Body of pancreas (tissue), 4 donors: ENCODE measurements around the gene PDXP. TPM values are rescaled to one million over a fixed set of nuclear protein-coding genes. Genes with fewer than 3 reads are reported as not detected.

Experiments
- ATAC-seq: fragments of 150-250 bp; one replicate; pipeline ENCODE4 v1.9.1; 2016
- DNase-seq, 4 donors: peaks; one replicate each; pipeline ENCODE4 v3.0.0-alpha.2; 2019
- H3K27ac ChIP-seq, 4 donors: fragments of 200-600 bp; sonication (generic); 1 replicate in 3 of 4; 2 replicates in 1 of 4; pipeline versions ENCODE4 v1.5.1 to v1.6.1; 2016 to 2019; ENCODE audit warnings: mild to moderate bottlenecking in 1 of 4, mixed read lengths in 1 of 4, moderate library complexity in 1 of 4
- H3K27me3 ChIP-seq, 2 donors: fragments of 200-600 bp; sonication (generic); one replicate each; pipeline ENCODE4 v1.6.0; 2016; ENCODE audit warnings: mild to moderate bottlenecking in 1 of 2
- H3K36me3 ChIP-seq, 2 donors: fragments of 200-600 bp; sonication (generic); replicated peaks in 1 of 2; 2 replicates each; pipeline ENCODE4 v1.5.1; 2016; ENCODE audit warnings: low read depth in 2 of 2; ENCODE audit not compliant: insufficient read depth in 1 of 2
- H3K4me1 ChIP-seq: fragments of 200-600 bp; sonication (generic); one replicate; pipeline ENCODE4 v1.6.0; 2016
- H3K4me3 ChIP-seq, 2 donors: fragments of 200-600 bp; sonication (generic); 1 replicate in 1 of 2; 2 replicates in 1 of 2; pipeline ENCODE4 v1.5.1; 2016 to 2019
- H3K9me3 ChIP-seq, 3 donors: fragments of 200-600 bp; sonication (generic); 1 replicate in 2 of 3; 2 replicates in 1 of 3; pipeline ENCODE4 v1.5.1; 2016
- CTCF ChIP-seq, 7 experiments: fragments of 450-650 bp in 4 of 7; fragments of 200-600 bp in 3 of 7; sonication (generic) in 3 of 7; IDR thresholded peaks; one replicate each; pipeline ENCODE4 v1.5.1; 2016 to 2019; ENCODE audit warnings: antibody characterized with exemption in 7 of 7
- POLR2A ChIP-seq, 3 donors: fragments of 450-650 bp; IDR thresholded peaks; one replicate each; pipeline ENCODE4 v1.6.1; 2016; ENCODE audit warnings: antibody characterized with exemption in 3 of 3, mild to moderate bottlenecking in 2 of 3
- WGBS, 2 donors: methylation state at CpG; one replicate each; pipeline ENCODE4 v1.1.5; 2017; 5-methylcytosine and 5-hydroxymethylcytosine counted together
- intact Hi-C: fragments of 100-400 bp; cut with DNase I; formaldehyde crosslinking; loops from one replicate; pipeline ENCODE4 v1.15.1; 2023
- total RNA-seq, 2 donors: library from RNA; depleted of rRNA; stranded (reverse); fragments of >200 nt; gene quantifications; one replicate each; pipeline ENCODE4 v1.1.0, GENCODE V29; 2016

PDXP gene
- total RNA-seq, 2 donors from 2014 or later = 7.0 to 23.1 TPM

GRCh38 chr22:37674951-37675929 lies 16.7 kb downstream of the PDXP start, which contains the start of gene LGALS1:
Gene LGALS1, plus strand, starts transcription at chr22:37675636. Its CDS starts 67 bp downstream, at chr22:37675703.
- 15 to 21% methylated on average over 28 to 34 of the region's 34 CpGs for WGBS, 2 donors
- intact Hi-C loops = no loop called here
- DNase-seq (peak; percentile 81 to 95 (median 92)), ATAC-seq (peak; percentile 71)
- Histone ChIP-seq H3K36me3 (no peaks in the 10 kb centered on the region), H3K27me3 (no peaks in the 10 kb centered on the region), H3K4me3 (peak within 1 kb of the TSS in 1 of 2 donors; percentile 19), H3K27ac (peak within 1 kb of the TSS; percentile 75 to 88 (median 82)), H3K9me3 (no peaks in the 10 kb centered on the region), H3K4me1 (peaks cover 33% of the 10 kb centered on the region)
- TF ChIP-seq POLR2A (IDR thresholded peaks at IDR 0.05) = peak in 2 of 3 donors; percentile 35 to 42
- TF ChIP-seq CTCF (IDR thresholded peaks at IDR 0.05) = peak in 2 of 7 experiments; percentile 32 to 40

DNA sequence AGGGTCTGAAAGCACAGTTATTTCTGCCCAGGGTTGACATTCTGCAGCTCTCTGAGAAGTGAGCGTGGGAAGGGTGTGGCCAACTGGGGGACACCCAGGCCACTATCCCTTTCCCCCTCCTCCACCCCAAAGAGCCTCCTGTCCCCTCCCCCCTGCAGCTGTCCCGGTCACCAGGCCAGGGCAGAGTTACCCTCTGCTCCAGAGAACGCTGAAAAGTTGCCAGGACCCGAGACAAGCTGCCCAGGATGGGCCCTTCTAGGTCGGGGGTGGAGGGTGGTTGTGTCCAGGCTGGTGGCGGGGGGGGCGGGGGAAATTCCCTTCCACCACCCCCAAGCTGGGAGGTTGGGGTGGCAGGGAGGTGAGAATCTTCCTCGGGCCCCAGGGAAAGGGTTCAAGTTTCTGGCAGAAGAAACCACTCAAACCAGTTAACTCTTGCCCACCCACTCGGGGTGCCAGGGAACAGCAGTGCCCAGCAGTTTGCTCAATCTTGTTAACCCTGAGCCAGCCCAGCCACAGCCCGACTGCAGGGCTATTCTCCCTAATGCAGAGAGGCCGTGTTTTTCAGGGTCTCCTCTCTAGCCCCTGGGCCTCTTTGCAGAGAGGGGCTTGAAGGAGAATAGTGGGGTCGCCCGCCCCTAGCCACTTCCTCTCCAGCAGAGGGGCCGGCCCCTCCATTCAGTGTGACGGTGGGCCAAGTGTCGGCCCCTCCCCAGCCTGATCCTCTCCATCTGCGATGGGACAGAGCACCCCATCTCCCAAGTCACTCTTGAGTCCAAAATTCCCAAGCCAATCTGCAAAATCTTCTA lies 17.6 kb downstream of the PDXP start:
- intact Hi-C loops = no loop called here
- peaks cover 35% of the 10 kb centered on the region for H3K4me1 ChIP-seq
- TF ChIP-seq CTCF (IDR thresholded peaks at IDR 0.05) (no peak), POLR2A (IDR thresholded peaks at IDR 0.05) (no peak)

DNA sequence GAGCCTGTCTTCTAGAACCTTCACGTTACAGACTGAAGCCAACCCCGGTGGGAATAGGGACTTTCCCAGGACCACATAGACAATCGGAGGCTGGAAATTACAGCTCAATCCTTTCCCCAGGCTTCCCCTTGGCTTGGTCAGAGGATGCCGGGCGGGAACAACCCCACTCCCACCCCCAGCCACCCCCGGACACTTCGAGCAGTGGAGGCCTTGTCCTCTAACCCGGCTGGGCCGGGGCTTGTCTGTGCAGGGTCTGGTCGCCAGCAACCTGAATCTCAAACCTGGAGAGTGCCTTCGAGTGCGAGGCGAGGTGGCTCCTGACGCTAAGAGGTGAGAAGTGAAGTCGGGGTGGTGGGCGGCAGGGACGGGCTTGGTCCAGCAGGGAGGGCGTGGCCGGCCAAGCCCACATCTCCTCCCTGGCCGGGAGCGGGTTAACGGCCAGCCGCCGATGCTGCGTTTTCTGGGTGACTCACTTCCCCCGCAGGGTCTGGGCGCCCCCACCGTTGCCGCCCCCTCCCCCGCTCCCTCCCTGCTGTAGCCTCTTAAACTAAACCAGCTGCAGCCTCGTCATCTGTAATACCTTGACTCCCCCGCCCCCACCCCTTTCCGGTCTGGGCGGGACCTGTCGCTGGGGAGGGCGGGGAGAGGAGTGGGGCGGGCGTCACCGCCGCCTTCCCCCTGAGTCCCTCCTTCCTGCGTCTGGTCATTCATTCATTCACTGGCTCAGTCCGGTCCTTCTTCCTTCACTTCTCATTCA lies 18.4 kb downstream of the PDXP start:
- H3K4me3 ChIP-seq = peak overlapping the region; percentile 6 to 19
- intact Hi-C loops = no loop called here
- H3K36me3 ChIP-seq = no peaks in the 10 kb centered on the region
- H3K4me1 ChIP-seq = peaks cover 42% of the 10 kb centered on the region
- TF ChIP-seq CTCF (IDR thresholded peaks at IDR 0.05) = no peak
- peak in 2 of 3 donors; percentile 52 to 63 for TF ChIP-seq POLR2A (IDR thresholded peaks at IDR 0.05)
- H3K27ac ChIP-seq = peak overlapping the region; percentile 75 to 88 (median 82)
- no peaks in the 10 kb centered on the region for H3K9me3 ChIP-seq
- peak; percentile 86 to 91 (median 88) for DNase-seq
- H3K27me3 ChIP-seq = no peaks in the 10 kb centered on the region
- peak; percentile 72 for ATAC-seq
- WGBS, 2 donors = 2 to 3% methylated on average over 14 to 35 of the region's 42 CpGs

More for the DNA sequence above, 17.6 kb downstream of the PDXP start:
- H3K27ac ChIP-seq = peak overlapping the region; percentile 75 to 88 (median 82)
- H3K4me3 ChIP-seq = peak overlapping the region in 1 of 2 donors; percentile 19
- no peaks in the 10 kb centered on the region for H3K36me3 ChIP-seq
- no peaks in the 10 kb centered on the region for H3K27me3 ChIP-seq
- no peaks in the 10 kb centered on the region for H3K9me3 ChIP-seq
- DNase-seq (peak; percentile 29 to 65 (median 48)), ATAC-seq (peak; percentile 5)
- 0 to 10% methylated on average over 2 to 17 of the region's 17 CpGs for WGBS, 2 donors

- Histone ChIP-seq H3K27ac (peak overlapping the region; percentile 75 to 88 (median 82)), H3K27me3 (no peaks in the 10 kb centered on the region), H3K4me3 (peak overlapping the region in 1 of 2 donors; percentile 19), H3K9me3 (no peaks in the 10 kb centered on the region), H3K36me3 (no peaks in the 10 kb centered on the region), H3K4me1 (peaks cover 42% of the 10 kb centered on the region)
- intact Hi-C loops = no loop called here
- WGBS, 2 donors = 45 to 47% methylated on average over 15 of the region's 15 CpGs
- ATAC-seq = no peak
- TF ChIP-seq POLR2A (IDR thresholded peaks at IDR 0.05) = no peak
- TF ChIP-seq CTCF (IDR thresholded peaks at IDR 0.05) = no peak
- no peak for DNase-seq
Measured at GRCh38 chr22:37677493-37677974, 19.0 kb downstream of the PDXP start.
